Left forelimb (tissue), 1 donor: ENCODE measurements around the gene POTEB2.
"Not testable (repeated sequence)": the region's sequence is repeated elsewhere in the genome, so short reads cannot be mapped to it uniquely, and the experiment has no call there.

Source experiments
- DNase-seq: peaks from one replicate; pipeline ENCODE4 v3.0.0-alpha.2; 2018; ENCODE audit warnings: low spot score

Gene POTEB2

GRCh38 chr15:20866214-20866613 is at the start of gene POTEB2:
Gene POTEB2, minus strand, starts transcription at chr15:20866314. Its CDS starts 33 bp downstream, at chr15:20866281.
- DNase-seq = not testable (repeated sequence)

GRCh38 chr15:20879916-20880315 is 13.8 kb upstream of the POTEB2 start:
- not testable (repeated sequence) for DNase-seq

GRCh38 chr15:20878464-20878863 is 12.3 kb upstream of the POTEB2 start:
- not testable (repeated sequence) for DNase-seq

- not testable (repeated sequence) for DNase-seq
Observed at GRCh38 chr15:20877819-20878218, 11.7 kb upstream of the POTEB2 start.
